BJ (cell line): ENCODE data around the gene HRAS. TPM values are rescaled to one million over a fixed set of nuclear protein-coding genes. Genes with fewer than 3 reads are reported as not detected.

Experiments used
- CTCF ChIA-PET: fragments of 350-600 bp; formaldehyde crosslinking; extraction: SDS; loops from one replicate; lab custom pipeline; 2021; ENCODE audit warnings: antibody characterized with exemption, inconsistent platforms; lab: Yijun Ruan, JAX
- POLR2A ChIA-PET: fragments of 300-600 bp; sonication (Branson Sonifier 250); formaldehyde crosslinking; extraction: SDS; loops from one replicate; lab custom pipeline; 2021; ENCODE audit warnings: antibody characterized with exemption; lab: Charles Lee
- DNase-seq: peaks from one replicate; pipeline ENCODE4 v3.0.0-alpha.2; 2011; ENCODE audit warnings: low read depth
- H3K27me3 ChIP-seq: 2 replicates; pipeline ENCODE4 v1.6.0; 2011; ENCODE audit warnings: low read length; ENCODE audit not compliant: control insufficient read depth, insufficient read depth
- H3K36me3 ChIP-seq: 2 replicates; pipeline ENCODE4 v1.5.1; 2011; ENCODE audit warnings: low read length; ENCODE audit not compliant: control insufficient read depth, insufficient read depth
- H3K4me3 ChIP-seq: 2 replicates; pipeline ENCODE4 v1.5.1; 2011; ENCODE audit warnings: low read depth, mild to moderate bottlenecking, control low read depth, low read length
- CTCF ChIP-seq: IDR thresholded peaks from 2 replicates; pipeline ENCODE4 v1.5.1; 2011; ENCODE audit warnings: low read depth, mild to moderate bottlenecking, control low read depth, inconsistent platforms, low read length, moderate library complexity; ENCODE audit not compliant: insufficient read depth
- polyA plus RNA-seq: library from polyadenylated mRNA; depleted of rRNA; stranded (reverse); fragments of >200 nt; gene quantifications from 2 replicates; pipeline ENCODE4 v1.2.3, GENCODE V29; 2011

The HRAS gene
- polyA plus RNA-seq, 1 experiment: 90.4 TPM

GRCh38 chr11:490186-490929 lies 45.0 kb downstream of the HRAS start:
- peaks cover 20% of the 10 kb centered on the region for H3K36me3 ChIP-seq
- no peak for TF ChIP-seq CTCF
- DNase-seq: no peak
- H3K27me3 ChIP-seq: no peaks in the 10 kb centered on the region
- ChIA-PET CTCF (no interaction called here), POLR2A (no interaction called here)
- no peak overlapping the region for H3K4me3 ChIP-seq

GRCh38 chr11:489610-490185 lies 45.7 kb downstream of the HRAS start:
- ChIA-PET POLR2A (no interaction called here), CTCF (no interaction called here)
- Histone ChIP-seq H3K27me3 (no peaks in the 10 kb centered on the region), H3K36me3 (peaks cover 14% of the 10 kb centered on the region), H3K4me3 (no peak overlapping the region)
- no peak for DNase-seq
- no peak for TF ChIP-seq CTCF

GRCh38 chr11:488992-489391 lies 46.4 kb downstream of the HRAS start:
- DNase-seq: no peak
- POLR2A ChIA-PET: no interaction called here
- no peak for TF ChIP-seq CTCF

GRCh38 chr11:488579-488978 lies 46.8 kb downstream of the HRAS start:
- H3K36me3 ChIP-seq: peaks cover 9% of the 10 kb centered on the region
- no peaks in the 10 kb centered on the region for H3K27me3 ChIP-seq
- no peak for TF ChIP-seq CTCF
- no peak for DNase-seq
- CTCF ChIA-PET: no interaction called here
- POLR2A ChIA-PET: no interaction called here
- no peak overlapping the region for H3K4me3 ChIP-seq

More at GRCh38 chr11:488992-489391, 46.4 kb downstream of the HRAS start:
- CTCF ChIA-PET: no interaction called here
- Histone ChIP-seq H3K4me3 (no peak overlapping the region), H3K36me3 (peaks cover 11% of the 10 kb centered on the region), H3K27me3 (no peaks in the 10 kb centered on the region)

- no peak for DNase-seq
- POLR2A ChIA-PET: no interaction called here
Observed at GRCh38 chr11:488062-488461, 47.3 kb downstream of the HRAS start.

More at GRCh38 chr11:488062-488461, 47.3 kb downstream of the HRAS start:
- TF ChIP-seq CTCF: no peak
- Histone ChIP-seq H3K27me3 (no peaks in the 10 kb centered on the region), H3K4me3 (no peak overlapping the region), H3K36me3 (peaks cover 9% of the 10 kb centered on the region)
- CTCF ChIA-PET: no interaction called here
